GM23338 (cell line): ENCODE measurements around the gene PARVA. TPM values are rescaled to one million over a fixed set of nuclear protein-coding genes. Genes with fewer than 3 reads are reported as not detected.

Experiments used
- ATAC-seq: fragments of 200-7000 bp; cut with Tn5 transposase; 3 replicates; pipeline ENCODE4 v1.9.1; 2020
- DNase-seq: peaks from one replicate; pipeline ENCODE4 v3.0.0-alpha.2; 2015; ENCODE audit warnings: low spot score
- H2AFZ ChIP-seq: fragments of 200-600 bp; sonication (generic); 2 replicates; pipeline ENCODE4 v1.8.0; 2016; ENCODE audit warnings: antibody characterized with exemption, mild to moderate bottlenecking, moderate library complexity
- H3F3A ChIP-seq: fragments of 200-600 bp; sonication (generic); replicated peaks from 2 replicates; pipeline ENCODE4 v1.8.0; 2017; ENCODE audit warnings: antibody characterized with exemption, mixed run types, low read depth
- H3K27ac ChIP-seq: fragments of 200-600 bp; sonication (generic); 2 replicates; pipeline ENCODE4 v1.6.1; 2016; ENCODE audit warnings: low read depth
- H3K27me3 ChIP-seq: fragments of 200-600 bp; sonication (generic); 2 replicates; pipeline ENCODE4 v1.8.0; 2016; ENCODE audit warnings: mild to moderate bottlenecking, mixed run types, moderate library complexity; ENCODE audit not compliant: insufficient read depth
- H3K36me3 ChIP-seq: fragments of 200-600 bp; sonication (generic); 2 replicates; pipeline ENCODE4 v1.8.0; 2016; ENCODE audit warnings: mild to moderate bottlenecking; ENCODE audit not compliant: insufficient read depth
- H3K4me1 ChIP-seq: fragments of 200-600 bp; sonication (generic); 2 replicates; pipeline ENCODE4 v1.8.0; 2016; ENCODE audit warnings: mild to moderate bottlenecking, moderate library complexity; ENCODE audit not compliant: insufficient read depth
- H3K4me2 ChIP-seq: fragments of 200-600 bp; sonication (generic); 2 replicates; pipeline ENCODE4 v1.7.1; 2017; ENCODE audit warnings: mixed run types
- H3K4me3 ChIP-seq: fragments of 200-600 bp; sonication (generic); 2 replicates; pipeline ENCODE4 v1.6.1; 2016; ENCODE audit warnings: mixed run types
- H3K79me2 ChIP-seq: fragments of 200-600 bp; sonication (generic); replicated peaks from 2 replicates; pipeline ENCODE4 v1.8.0; 2017; ENCODE audit warnings: mild to moderate bottlenecking; ENCODE audit not compliant: insufficient read depth
- H3K9me2 ChIP-seq: fragments of 200-600 bp; sonication (generic); 2 replicates; pipeline ENCODE4 v1.8.0; 2017; ENCODE audit not compliant: insufficient read depth
- H4K20me1 ChIP-seq: fragments of 200-600 bp; sonication (generic); replicated peaks from 2 replicates; pipeline ENCODE4 v1.8.0; 2017; ENCODE audit warnings: mild to moderate bottlenecking; ENCODE audit not compliant: insufficient read depth
- H3K27ac Mint-ChIP-seq: 2 replicates; pipeline ENCODE4 v1.8.0; 2020; ENCODE audit warnings: inconsistent platforms, mild to moderate bottlenecking, moderate library complexity, mixed read lengths
- H3K27me3 Mint-ChIP-seq: 3 replicates; pipeline ENCODE4 v1.8.0; 2022; ENCODE audit warnings: low read depth, mild to moderate bottlenecking, moderate library complexity, mixed read lengths, inconsistent platforms; ENCODE audit not compliant: insufficient read depth, poor library complexity
- H3K36me3 Mint-ChIP-seq: 3 replicates; pipeline ENCODE4 v1.8.0; 2021; ENCODE audit warnings: low read depth, mild to moderate bottlenecking, inconsistent platforms, moderate library complexity, mixed read lengths
- H3K4me1 Mint-ChIP-seq: 3 replicates; pipeline ENCODE4 v1.8.0; 2020; ENCODE audit warnings: mild to moderate bottlenecking, inconsistent platforms, mixed read lengths
- H3K4me3 Mint-ChIP-seq: 3 replicates; pipeline ENCODE4 v1.8.0; 2021; ENCODE audit warnings: moderate library complexity, mild to moderate bottlenecking, inconsistent platforms, mixed read lengths
- H3K9me3 Mint-ChIP-seq: 3 replicates; pipeline ENCODE4 v1.8.0; 2020; ENCODE audit warnings: moderate library complexity, mild to moderate bottlenecking, inconsistent platforms, mixed read lengths
- CREB1 ChIP-seq: fragments of 250-450 bp; sonication (Bioruptor Pico); IDR thresholded peaks from 2 replicates; pipeline ENCODE4 v1.5.0; 2020; ENCODE audit warnings: low read depth, mild to moderate bottlenecking, moderate library complexity
- ETS1 ChIP-seq: IDR thresholded peaks from 2 replicates; pipeline ENCODE4 v1.6.1; 2016; ENCODE audit warnings: antibody characterized with exemption
- EZH2 ChIP-seq: fragments of 200-600 bp; sonication (generic); IDR thresholded peaks from one replicate; pipeline ENCODE4 v1.8.0; 2017; ENCODE audit warnings: antibody characterized with exemption, mild to moderate bottlenecking, low read depth; ENCODE audit not compliant: unreplicated experiment
- JUNB ChIP-seq: IDR thresholded peaks from one replicate; pipeline ENCODE4 v1.6.1; 2016; ENCODE audit warnings: antibody characterized with exemption; ENCODE audit not compliant: unreplicated experiment
- NANOG ChIP-seq: IDR thresholded peaks from 2 replicates; pipeline ENCODE4 v1.6.1; 2016; ENCODE audit warnings: antibody characterized with exemption, borderline replicate concordance
- REST ChIP-seq: IDR thresholded peaks from one replicate; pipeline ENCODE4 v1.6.1; 2018; ENCODE audit warnings: antibody characterized with exemption; ENCODE audit not compliant: unreplicated experiment
- STAT1 ChIP-seq: IDR thresholded peaks from one replicate; pipeline ENCODE4 v1.6.1; 2016; ENCODE audit warnings: antibody characterized with exemption; ENCODE audit not compliant: unreplicated experiment
- ZNF331 ChIP-seq: fragments of 250-450 bp; sonication (Bioruptor Pico); IDR thresholded peaks from 2 replicates; pipeline ENCODE4 v1.5.0; 2020; ENCODE audit warnings: low read depth, mild to moderate bottlenecking, moderate library complexity
- ZNF462 ChIP-seq: fragments of 250-450 bp; sonication (Bioruptor Pico); IDR thresholded peaks from 2 replicates; pipeline ENCODE4 v1.5.0; 2020; ENCODE audit warnings: mild to moderate bottlenecking, moderate library complexity
- polyA plus RNA-seq: library from polyadenylated mRNA; unstranded; fragments of >200 nt; fragmentation: Nextera tagmentation; extraction: Ambion mirVana; gene quantifications from 2 replicates; pipeline ENCODE4 v1.2.1, GENCODE V29; 2016
- total RNA-seq: library from RNA; depleted of rRNA; stranded (reverse); fragments of >200 nt; shearing (Covaris generic); gene quantifications from 2 replicates; pipeline ENCODE4 v1.2.3, GENCODE V29; 2014

Gene PARVA
- total and polyA plus RNA-seq, 2 experiments from 2014 or later = 5.8 to 6.9 TPM

- TF ChIP-seq REST (no peak), CREB1 (CRISPR knock-in tag) (no peak), STAT1 (no peak), ETS1 (no peak)
These were observed 157.2 kb downstream of the PARVA start (continued) for GRCh38 chr11:12534549-12534948.

GRCh38 chr11:12535321-12535720 is 157.9 kb downstream of the PARVA start:
- H3K4me3 ChIP-seq = no peak overlapping the region
- no peak overlapping the region for H3K27ac ChIP-seq
- no peak overlapping the region for H2AFZ ChIP-seq
- no peak overlapping the region for H3K27ac Mint-ChIP-seq
- H3K27me3 Mint-ChIP-seq = peaks cover 5% of the 10 kb centered on the region
- H3K4me3 Mint-ChIP-seq = no peak overlapping the region
- ATAC-seq (no peak), DNase-seq (no peak)
- H3K79me2 ChIP-seq = no peaks in the 10 kb centered on the region
- no peak overlapping the region for H3K4me2 ChIP-seq
- peaks cover 4% of the 10 kb centered on the region; the same call in 1 of the 2 replicates for H3K9me2 ChIP-seq
- no peaks in the 10 kb centered on the region for H3K36me3 ChIP-seq
- no peaks in the 10 kb centered on the region; the same call in 2 of the 3 replicates for H3K4me1 Mint-ChIP-seq
- no peaks in the 10 kb centered on the region for H3K27me3 ChIP-seq
- no peaks in the 10 kb centered on the region for H3F3A ChIP-seq
- H3K36me3 Mint-ChIP-seq = no peaks in the 10 kb centered on the region
- H3K4me1 ChIP-seq = no peaks in the 10 kb centered on the region
- H4K20me1 ChIP-seq = no peaks in the 10 kb centered on the region
- no peaks in the 10 kb centered on the region for H3K9me3 Mint-ChIP-seq
- TF ChIP-seq EZH2 (no peak), CREB1 (CRISPR knock-in tag) (no peak), ZNF462 (CRISPR knock-in tag) (no peak), ETS1 (no peak), ZNF331 (CRISPR knock-in tag) (no peak), NANOG (no peak), JUNB (no peak), REST (no peak)
